Progenitor cell of endocrine pancreas (in vitro differentiated cells): Measurements from ENCODE around the gene RFC3. TPM values are rescaled to one million over a fixed set of nuclear protein-coding genes. Genes with fewer than 3 reads are reported as not detected.

Source experiments
- DNase-seq: peaks from one replicate; pipeline ENCODE4 v3.0.0; 2021; ENCODE audit warnings: low spot score; ENCODE audit not compliant: unreplicated experiment
- H3K27ac Mint-ChIP-seq: 2 replicates; pipeline ENCODE4 v1.8.0; 2021; ENCODE audit warnings: mild to moderate bottlenecking, moderate library complexity, mixed read lengths
- H3K27me3 Mint-ChIP-seq: 2 replicates; pipeline ENCODE4 v1.8.0; 2021; ENCODE audit warnings: mixed read lengths
- H3K36me3 Mint-ChIP-seq: 2 replicates; pipeline ENCODE4 v1.8.0; 2022; ENCODE audit warnings: mixed read lengths; ENCODE audit not compliant: insufficient read depth
- H3K4me1 Mint-ChIP-seq: 2 replicates; pipeline ENCODE4 v1.8.0; 2021; ENCODE audit warnings: low read depth, mixed read lengths
- H3K4me3 Mint-ChIP-seq: 2 replicates; pipeline ENCODE4 v1.8.0; 2021; ENCODE audit warnings: low read depth, mild to moderate bottlenecking, moderate library complexity, mixed read lengths
- H3K9me3 Mint-ChIP-seq: 2 replicates; pipeline ENCODE4 v1.8.0; 2021; ENCODE audit warnings: low read depth, mixed read lengths
- CTCF ChIP-seq: fragments of 200-600 bp; sonication (generic); IDR thresholded peaks from one replicate; pipeline ENCODE4 v1.5.0; 2021; ENCODE audit warnings: antibody characterized with exemption, mild to moderate bottlenecking; ENCODE audit not compliant: unreplicated experiment
- total RNA-seq: library from RNA; stranded (reverse); gene quantifications from 2 replicates; pipeline ENCODE4 v1.2.1, GENCODE V29; 2021

RFC3 gene
- total RNA-seq, 1 donor from 2014 or later = 21.1 TPM

- H3K36me3 Mint-ChIP-seq = peaks cover 5% of the 10 kb centered on the region
- H3K4me1 Mint-ChIP-seq = peaks cover 16% of the 10 kb centered on the region
- H3K27me3 Mint-ChIP-seq = no peaks in the 10 kb centered on the region
- DNase-seq = no peak
- TF ChIP-seq CTCF = no peak
- H3K4me3 Mint-ChIP-seq = no peak overlapping the region
- peak overlapping the region; percentile 21 for H3K27ac Mint-ChIP-seq
- H3K9me3 Mint-ChIP-seq = no peaks in the 10 kb centered on the region
Measured at GRCh38 chr13:33872005-33872351, 54.0 kb downstream of the RFC3 start.

DNA sequence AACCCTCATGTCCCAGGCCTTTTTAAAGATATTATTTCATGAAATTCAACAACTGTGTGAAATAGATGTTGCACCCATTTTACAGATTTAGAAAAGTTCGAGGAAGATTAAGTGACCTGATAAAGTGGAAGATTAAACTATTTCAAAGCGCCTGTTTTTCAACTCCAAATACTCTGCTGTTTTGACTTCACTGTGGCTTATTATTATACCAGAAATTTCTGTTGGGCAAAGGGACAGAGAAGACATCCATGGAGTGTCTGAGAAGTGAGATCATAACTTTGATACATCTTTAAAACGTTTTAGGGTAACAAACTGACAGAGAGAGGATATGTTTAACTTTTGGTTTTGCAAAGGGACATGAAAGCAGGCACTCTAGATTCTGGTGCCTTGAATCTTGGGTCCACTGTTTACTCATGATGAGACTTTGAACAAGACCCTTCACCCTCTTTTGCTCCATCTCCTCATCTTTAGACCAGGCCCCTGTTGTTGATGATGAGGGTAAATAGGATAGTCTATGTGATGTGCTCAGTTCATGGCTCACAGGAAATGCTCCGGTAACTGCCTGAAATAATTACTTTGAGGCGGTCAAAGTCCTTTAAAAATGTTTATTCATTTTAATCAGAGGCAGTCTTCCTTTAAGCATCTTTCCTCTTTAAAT, 55.4 kb downstream of the RFC3 start:
- Mint-ChIP-seq H3K4me3 (no peak overlapping the region), H3K9me3 (no peaks in the 10 kb centered on the region), H3K27me3 (no peaks in the 10 kb centered on the region), H3K27ac (no peak overlapping the region), H3K4me1 (peaks cover 16% of the 10 kb centered on the region), H3K36me3 (peaks cover 3% of the 10 kb centered on the region)
- DNase-seq = no peak
- no peak for TF ChIP-seq CTCF

DNA sequence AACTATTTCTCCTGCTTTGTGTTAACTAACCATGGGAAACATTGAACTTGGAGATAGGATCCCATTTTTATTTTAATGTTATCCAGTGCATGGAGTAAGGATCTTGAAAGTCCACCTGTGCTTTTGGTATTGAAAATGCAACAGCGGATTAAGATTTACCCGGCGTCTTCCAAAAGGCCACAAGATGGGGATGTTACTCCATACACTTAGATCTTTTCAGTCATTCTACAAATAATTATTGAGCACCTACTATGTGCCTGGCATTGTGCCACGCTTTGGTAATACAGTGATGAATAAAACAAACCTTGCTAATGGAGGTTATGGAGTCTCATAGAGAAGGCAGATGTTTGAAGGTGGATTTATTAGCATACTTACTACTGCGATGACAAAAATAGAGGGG, 56.9 kb downstream of the RFC3 start:
- peaks cover under 1% of the 10 kb centered on the region for H3K9me3 Mint-ChIP-seq
- peaks cover 16% of the 10 kb centered on the region for H3K4me1 Mint-ChIP-seq
- no peak overlapping the region for H3K4me3 Mint-ChIP-seq
- H3K27me3 Mint-ChIP-seq = no peaks in the 10 kb centered on the region
- no peak for DNase-seq
- no peak for TF ChIP-seq CTCF
- H3K36me3 Mint-ChIP-seq = no peaks in the 10 kb centered on the region
- H3K27ac Mint-ChIP-seq = no peak overlapping the region

DNA sequence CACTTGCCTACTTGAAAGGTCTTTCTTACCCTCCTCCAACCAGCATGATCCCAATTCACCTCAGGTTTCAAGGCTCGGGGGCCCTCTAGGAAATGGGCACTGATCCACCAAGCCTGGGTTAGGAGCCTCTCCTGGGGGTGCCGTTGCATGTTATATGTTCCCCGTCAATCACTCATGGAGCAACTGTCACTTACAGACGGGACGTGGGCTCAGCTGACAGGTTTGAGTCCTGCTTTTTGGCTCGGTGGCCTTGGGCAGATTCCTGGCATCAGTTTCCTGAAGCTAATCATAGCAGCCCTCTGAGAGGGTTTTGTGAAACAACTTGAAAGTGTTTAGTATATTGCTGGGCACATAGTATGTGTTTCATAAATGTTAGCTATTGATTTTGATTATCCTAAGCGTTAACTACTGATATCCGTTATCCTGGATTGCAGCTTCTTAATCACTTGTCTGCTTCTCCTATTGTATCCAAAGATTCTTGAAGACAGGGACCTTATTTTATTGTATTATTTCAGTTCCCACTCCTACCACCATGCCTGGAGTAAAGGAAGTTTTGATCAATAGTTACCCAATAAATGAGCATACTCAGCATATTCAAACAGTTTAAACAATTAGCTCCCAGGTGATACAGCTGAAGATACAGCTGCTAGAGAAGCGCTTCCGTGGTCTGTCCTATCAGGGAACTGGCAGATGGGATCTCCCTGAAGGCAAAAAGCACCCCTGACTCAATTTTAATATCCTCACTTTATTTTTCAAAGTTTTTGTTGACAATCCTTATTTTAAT, 57.9 kb downstream of the RFC3 start:
- peaks cover 16% of the 10 kb centered on the region for H3K4me1 Mint-ChIP-seq
- no peak for TF ChIP-seq CTCF

GRCh38 chr13:33876716-33877394, 58.9 kb downstream of the RFC3 start:
- Mint-ChIP-seq H3K27ac (no peak overlapping the region), H3K9me3 (peaks cover 5% of the 10 kb centered on the region), H3K27me3 (no peaks in the 10 kb centered on the region), H3K4me3 (no peak overlapping the region), H3K4me1 (peaks cover 10% of the 10 kb centered on the region), H3K36me3 (no peaks in the 10 kb centered on the region)
- DNase-seq = no peak
- TF ChIP-seq CTCF = no peak

More for the DNA sequence above, 57.9 kb downstream of the RFC3 start:
- Mint-ChIP-seq H3K27me3 (no peaks in the 10 kb centered on the region), H3K27ac (no peak overlapping the region), H3K9me3 (peaks cover 5% of the 10 kb centered on the region), H3K4me3 (no peak overlapping the region), H3K36me3 (no peaks in the 10 kb centered on the region)
- no peak for DNase-seq
